ENCODE measurements around the gene PDZD2.
"Not testable (repeated sequence)": the region's sequence is repeated elsewhere in the genome, so short reads cannot be mapped to it uniquely, and the experiment has no call there.

The PDZD2 gene

DNA sequence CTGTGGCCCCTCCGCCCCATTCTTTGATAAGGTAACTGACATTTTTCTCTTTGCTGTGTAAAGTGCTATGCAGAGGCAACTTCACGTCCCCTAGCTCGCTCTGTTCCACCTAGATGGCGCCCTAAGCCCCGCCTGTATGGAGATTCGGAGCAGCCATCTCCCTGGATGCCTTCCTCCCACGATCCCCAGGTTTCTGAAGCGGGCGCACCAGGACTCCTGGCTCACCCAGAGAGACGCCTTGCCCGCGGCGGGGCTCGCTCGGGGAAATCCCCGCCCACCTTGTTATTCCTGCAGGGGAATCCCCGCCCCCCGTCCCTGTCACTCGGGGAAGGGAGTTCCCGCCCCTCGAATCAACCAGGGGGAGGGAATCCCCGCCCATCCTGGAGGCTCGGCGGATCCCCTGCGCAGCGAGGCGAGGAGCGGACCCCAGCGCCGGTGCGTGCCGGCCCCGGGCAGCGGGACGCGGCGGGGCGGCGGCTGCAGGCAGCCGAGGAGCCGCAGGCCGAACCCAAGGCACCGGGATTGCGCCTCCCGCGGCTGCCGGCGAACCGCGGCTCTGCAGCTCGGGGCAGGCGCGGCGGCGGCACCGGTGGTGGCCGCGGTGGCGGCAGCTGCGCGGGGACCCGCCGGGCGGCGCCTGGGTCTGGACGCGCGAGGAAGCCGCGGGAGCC, at the start of gene PDZD2:
TSS of gene PDZD2 (plus strand) at position 384 of the 671 bp plus-strand sequence.
- peak; percentile 71 for DNase-seq (ENCODE audit: low spot score)

- no peak for DNase-seq (ENCODE audit: low spot score)
These were observed 45.3 kb upstream of the PDZD2 start for GRCh38 chr5:31593665-31594064.

GRCh38 chr5:31596354-31596753, 42.6 kb upstream of the PDZD2 start:
- DNase-seq (ENCODE audit: low spot score): no peak

DNA sequence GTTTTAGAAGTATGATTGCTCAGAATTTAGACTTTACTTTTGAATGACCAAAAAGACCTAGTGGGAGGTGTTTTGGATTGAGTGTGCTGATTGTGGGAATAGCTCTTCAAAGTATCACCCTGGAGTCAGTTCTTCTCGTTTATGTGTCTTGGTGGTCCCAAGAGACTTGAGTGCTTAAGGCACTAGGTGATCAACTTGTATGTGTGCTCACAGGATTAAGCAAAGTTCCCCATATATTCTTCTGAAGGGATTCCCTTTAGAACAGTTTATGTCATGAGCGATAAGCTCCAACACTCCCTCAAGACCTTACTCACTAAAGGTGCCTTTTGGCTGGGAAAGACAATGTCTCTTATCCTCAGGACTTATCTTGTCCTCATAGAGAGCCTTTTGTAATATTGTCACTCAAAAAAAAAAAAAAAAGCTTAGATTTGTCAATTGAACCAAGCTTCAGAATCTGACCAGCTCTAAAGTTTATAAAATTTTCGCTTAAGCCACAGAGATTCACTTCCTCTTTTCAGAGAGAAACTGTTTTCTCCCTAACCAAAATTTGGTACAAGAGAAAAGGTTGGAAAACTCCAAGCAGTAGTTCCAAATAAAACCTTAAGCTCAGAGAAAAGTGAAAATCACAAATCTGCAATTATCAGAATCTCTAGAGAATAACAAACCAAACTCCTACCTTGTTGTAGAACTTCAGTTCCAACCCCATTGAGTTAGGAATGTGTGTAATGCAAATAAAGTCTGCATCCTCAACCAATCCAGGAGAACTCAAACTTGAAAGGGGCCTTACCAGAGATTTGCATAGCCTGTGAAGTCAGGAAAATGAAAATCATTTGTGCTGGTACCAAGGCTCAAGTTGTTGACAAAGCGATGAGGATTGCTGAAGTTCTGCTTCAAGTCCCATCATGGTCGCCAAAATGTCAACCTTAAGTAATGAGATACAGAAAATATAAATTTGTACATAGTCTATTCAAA, 40.0 kb upstream of the PDZD2 start:
- no peak for DNase-seq (ENCODE audit: low spot score)

GRCh38 chr5:31602305-31602704, 36.6 kb upstream of the PDZD2 start:
- DNase-seq (ENCODE audit: low spot score): not testable (repeated sequence)

DNA sequence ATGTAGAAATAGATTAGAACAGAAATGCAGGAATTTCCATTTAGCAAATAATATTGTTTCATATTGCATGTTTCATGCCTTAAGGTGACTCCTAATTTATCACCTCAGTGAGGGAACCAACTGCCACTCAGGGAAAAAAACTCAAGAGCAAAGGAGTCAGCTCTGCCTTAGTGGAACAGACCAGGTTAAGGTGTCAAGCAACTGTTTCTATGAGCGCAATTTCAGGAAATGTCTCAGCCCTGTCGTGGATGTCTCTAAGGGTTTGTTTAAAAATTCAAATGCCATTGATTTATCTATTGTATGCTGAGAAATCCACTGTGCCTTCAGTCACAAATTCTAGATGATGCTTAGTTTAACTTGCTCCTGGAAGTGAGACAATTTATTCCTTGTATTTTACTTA, 34.7 kb upstream of the PDZD2 start:
- DNase-seq (ENCODE audit: low spot score): no peak

- no peak for DNase-seq (ENCODE audit: low spot score)
These were observed 34.3 kb upstream of the PDZD2 start for GRCh38 chr5:31604644-31605043.

DNA sequence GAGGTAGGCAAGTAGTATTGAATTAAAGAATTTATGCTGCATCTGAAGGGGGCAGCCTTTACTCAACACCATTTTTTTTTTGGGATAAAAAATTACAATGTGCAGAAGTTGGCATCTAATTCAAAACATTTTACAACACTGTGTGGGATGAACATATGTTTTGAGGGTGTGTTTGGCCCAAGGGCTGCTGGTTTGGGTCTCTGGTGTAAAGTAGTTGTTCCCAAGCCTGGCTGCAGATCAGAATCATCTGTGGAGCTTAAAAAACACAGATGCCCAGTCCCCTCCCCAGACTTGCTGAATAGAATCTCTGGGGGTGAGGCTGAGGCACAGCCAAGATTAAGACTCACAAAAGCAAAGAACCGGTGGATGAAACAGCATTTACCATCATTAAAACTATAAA, 33.0 kb upstream of the PDZD2 start:
- DNase-seq (ENCODE audit: low spot score): no peak

GRCh38 chr5:31607546-31607945, 31.4 kb upstream of the PDZD2 start:
- DNase-seq (ENCODE audit: low spot score): no peak

DNA sequence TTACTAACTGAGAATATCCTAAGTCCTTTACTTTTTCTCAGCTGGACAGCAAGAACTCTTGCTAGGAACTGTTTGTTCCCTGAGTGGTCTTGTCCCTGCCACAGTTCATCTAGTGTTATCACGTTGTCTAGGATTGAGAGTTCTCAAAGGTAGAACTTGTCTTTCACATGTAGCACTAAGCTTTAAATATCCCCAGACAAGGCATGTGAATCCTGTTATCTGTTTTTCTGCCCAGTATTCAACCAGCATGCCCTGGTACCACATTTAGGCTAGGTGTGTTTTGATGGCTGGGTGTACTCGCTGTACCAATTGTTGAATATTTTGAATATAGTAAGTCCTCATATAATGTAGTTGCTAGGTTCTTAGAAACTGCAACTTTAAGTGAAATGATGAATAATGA, 27.9 kb upstream of the PDZD2 start:
- no peak for DNase-seq (ENCODE audit: low spot score)

- DNase-seq (ENCODE audit: low spot score): no peak
These were observed 25.3 kb upstream of the PDZD2 start for GRCh38 chr5:31613651-31614050.

DNA sequence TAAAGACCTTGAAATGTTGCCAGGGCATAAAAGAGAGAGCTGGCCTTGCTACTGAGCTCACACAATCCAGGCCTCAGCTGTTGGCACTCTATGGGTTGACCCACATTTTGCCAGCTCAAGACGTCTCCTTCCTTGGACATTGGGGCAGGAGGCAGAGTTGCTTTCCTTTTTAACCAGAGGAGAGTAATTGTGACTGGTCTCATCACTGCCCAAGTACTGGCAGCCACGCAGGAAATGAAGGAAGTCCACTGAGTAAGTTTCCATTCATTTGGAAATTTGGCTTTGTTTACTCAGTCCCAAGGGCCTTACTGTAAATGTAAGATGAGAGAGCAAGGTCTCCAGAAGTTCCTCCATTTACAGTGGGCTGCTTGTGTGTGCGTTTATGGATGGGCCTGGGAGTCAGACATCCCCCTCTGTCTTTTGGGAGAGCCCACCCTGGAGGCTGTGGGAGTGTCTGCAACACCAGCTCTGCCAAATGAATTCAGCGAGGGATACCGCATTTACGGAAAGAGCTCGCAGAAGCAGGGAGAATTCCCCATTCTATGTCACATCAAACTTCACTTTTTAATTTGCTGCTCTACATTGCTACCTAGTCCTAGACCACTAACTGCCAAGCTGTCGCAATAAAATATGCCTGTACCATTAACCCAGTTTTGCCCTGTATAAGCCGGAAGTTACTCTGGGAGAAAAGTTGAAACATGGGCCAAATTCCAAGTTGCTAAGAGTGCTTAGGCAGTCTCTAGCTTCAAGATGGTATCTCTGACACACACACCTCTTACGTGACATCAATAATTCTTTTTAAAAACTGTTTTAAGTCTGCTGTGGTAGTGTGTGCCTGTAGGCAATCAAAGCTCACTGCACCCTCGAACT, 24.5 kb upstream of the PDZD2 start:
- no peak for DNase-seq (ENCODE audit: low spot score)

GRCh38 chr5:31617867-31618266, 21.1 kb upstream of the PDZD2 start:
- DNase-seq (ENCODE audit: low spot score): no peak

DNA sequence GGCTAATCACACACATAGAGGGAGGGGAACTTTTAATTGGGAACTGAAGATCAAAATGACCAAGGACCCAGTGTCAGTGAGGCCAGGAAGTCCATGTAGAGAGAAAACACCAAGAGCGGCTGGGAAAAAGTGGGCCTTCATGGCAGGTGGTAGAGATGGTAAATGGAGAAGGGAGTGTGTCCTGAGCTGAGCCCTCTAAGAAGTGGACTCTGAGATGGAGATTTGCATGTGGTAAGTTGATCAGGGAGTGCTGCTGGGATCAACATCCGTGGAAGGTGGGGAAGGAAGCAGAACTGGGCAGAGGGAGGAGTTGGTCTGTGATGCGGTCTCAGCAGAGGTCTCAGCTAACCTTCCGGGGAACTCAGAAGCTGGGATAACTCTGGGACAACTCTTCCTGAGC, 18.9 kb upstream of the PDZD2 start:
- DNase-seq (ENCODE audit: low spot score): no peak

DNA sequence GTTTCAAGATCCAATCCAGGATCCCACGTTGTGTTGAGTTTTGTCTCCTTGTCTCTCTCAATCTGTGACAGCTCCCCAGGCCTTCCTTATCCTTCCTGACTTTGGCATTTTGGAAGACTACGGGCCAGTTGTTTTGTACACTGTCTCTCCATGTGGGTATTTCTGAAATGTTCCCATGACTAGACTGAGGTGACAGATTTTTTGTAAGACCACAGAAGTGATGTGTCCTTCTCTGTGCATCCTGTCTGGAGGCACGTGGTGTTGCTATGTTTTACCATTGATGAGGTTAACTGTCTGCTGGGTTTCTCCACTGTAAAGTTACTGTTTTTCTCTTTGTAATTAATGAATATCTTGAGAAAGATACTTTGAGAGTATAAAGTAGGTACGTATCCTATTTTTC, 15.7 kb upstream of the PDZD2 start:
- DNase-seq (ENCODE audit: low spot score): no peak

GRCh38 chr5:31625394-31625793, 13.5 kb upstream of the PDZD2 start:
- no peak for DNase-seq (ENCODE audit: low spot score)

- DNase-seq (ENCODE audit: low spot score): no peak
These were observed 12.8 kb upstream of the PDZD2 start for GRCh38 chr5:31626156-31626555.

DNA sequence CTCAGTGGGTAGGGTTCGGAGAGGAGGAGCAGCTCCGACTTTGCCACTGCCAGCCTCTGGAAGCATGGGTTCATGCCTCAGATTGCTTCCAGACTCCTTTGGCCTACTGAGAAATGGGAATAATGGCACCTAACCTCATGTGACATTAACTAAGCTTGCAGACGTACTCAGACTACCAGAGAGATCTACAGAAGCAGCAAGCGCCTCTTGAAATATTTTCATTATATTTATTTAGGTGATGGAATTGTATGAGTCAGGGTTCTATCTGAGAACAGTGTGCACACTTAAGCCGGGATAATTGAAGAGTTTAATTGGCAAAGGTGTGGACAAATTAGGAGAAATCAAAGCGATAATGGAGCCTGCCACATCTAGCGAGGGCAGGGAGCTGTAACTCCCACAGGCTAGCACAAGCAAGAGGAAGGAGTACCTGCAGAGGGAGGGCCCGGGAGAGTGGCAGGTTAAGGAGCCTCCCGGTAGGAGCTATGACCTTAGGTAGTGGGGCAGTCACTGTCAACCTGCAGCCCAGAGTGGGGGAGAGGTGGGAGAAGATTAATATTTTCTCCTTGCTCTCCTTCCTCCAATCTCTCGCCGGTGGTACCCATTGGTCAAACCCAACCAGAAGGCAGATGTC, 12.2 kb upstream of the PDZD2 start:
- DNase-seq (ENCODE audit: low spot score): no peak

GRCh38 chr5:31630931-31631330, 8.0 kb upstream of the PDZD2 start:
- no peak for DNase-seq (ENCODE audit: low spot score)

DNA sequence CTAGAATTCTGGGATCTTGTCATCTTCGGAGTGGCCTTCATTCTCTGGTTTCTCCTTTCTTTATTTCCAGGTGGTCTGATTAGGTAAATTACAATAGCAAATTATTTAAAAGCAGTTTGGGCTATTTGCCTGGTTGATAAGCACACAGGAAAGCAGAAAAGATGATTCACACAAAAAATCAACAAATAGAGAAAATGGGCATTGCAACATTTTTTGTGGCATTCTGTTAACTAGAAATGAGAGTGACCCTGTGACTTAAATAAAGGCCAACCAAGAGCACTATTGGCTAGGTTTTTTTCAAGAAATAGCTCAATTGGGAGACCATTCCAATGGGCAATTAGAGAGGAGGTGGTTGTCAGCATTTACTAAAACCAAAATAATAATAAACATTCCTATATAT, 6.5 kb upstream of the PDZD2 start:
- DNase-seq (ENCODE audit: low spot score): no peak

- DNase-seq (ENCODE audit: low spot score): no peak
These were observed 3.5 kb upstream of the PDZD2 start for GRCh38 chr5:31635446-31635845.

DNA sequence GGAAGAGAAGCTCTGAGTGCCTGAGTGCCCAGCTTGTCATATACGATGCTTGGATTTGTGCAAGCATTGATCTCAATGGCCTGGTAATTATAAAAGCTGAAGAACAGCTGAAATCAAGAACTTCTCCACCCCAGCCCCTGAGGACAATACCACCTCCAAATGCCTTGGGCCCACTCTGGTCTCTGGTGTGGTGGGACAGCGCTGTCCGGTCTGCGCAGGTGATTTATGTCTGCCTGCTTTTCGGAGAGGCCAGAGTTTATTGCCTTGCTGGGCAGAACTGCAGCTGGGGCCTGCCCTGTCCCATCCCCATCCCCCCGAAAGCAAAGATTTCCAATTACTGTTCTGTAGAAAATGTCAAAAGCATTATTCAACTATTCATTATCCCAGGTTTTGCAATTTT, 1.1 kb upstream of the PDZD2 start:
- DNase-seq (ENCODE audit: low spot score): no peak
